NCI-H1048 (cell line): ENCODE data around the gene PNPLA5.
"Not testable (repeated sequence)": the region's sequence is repeated elsewhere in the genome, so short reads cannot be mapped to it uniquely, and the experiment has no call there.

Experiments
- DNase-seq: peaks from one replicate; lab custom pipeline; 2025; lab: John Stamatoyannopoulos, UW

PNPLA5 gene, protein sequence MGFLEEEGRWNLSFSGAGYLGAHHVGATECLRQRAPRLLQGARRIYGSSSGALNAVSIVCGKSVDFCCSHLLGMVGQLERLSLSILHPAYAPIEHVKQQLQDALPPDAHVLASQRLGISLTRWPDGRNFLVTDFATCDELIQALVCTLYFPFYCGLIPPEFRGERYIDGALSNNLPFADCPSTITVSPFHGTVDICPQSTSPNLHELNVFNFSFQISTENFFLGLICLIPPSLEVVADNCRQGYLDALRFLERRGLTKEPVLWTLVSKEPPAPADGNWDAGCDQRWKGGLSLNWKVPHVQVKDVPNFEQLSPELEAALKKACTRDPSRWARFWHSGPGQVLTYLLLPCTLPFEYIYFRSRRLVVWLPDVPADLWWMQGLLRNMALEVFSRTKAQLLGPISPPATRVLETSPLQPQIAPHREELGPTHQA

GRCh38 chr22:43891360-43892182, at the start of gene PNPLA5:
PNPLA5 (minus strand) TSS chr22:43892013; CDS start chr22:43891880, 133 bp downstream.
- DNase-seq = no peak

DNA sequence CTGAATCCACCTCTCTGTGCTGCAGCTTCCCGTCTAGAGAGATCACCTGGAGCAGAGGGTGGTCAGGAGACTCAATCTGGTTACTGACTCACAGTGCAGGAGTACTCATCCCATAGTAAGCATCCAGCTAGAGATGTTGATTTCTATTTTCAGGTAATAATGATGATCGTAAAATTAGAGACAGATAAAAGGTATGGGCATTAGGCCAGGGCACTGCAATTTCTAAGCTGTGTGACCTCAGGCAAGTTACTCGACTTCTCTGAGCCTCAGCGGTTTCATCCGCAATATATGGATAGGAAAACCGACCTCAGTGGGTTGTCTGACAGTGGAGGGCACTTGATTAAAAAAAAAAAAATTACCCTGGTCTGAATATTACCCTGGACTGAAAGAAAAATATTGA, 49.6 kb upstream of the PNPLA5 start:
- no peak for DNase-seq

- DNase-seq = no peak
Observed at GRCh38 chr22:43931771-43932170, 40.0 kb upstream of the PNPLA5 start.

- DNase-seq = no peak
Observed at GRCh38 chr22:43928908-43929307, 37.1 kb upstream of the PNPLA5 start.

DNA sequence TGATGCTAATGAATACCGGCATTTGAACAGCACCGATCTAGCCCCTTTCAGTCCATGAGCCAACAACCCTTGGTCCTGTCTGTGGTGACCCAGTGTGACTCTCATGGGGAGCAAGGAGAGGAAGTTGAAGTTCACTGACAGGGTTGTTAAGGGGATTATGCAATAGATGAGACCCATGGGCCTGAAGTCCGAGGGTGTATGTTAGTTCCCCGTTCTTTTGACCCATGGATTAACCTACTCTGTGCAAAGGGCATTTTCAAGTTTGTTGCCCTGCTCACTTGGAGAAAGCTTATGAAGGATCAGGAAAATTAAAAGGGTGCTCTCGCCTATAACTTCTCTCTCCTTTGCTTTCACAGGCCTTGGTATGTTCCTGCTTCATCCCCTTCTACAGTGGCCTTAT, 36.7 kb upstream of the PNPLA5 start:
- DNase-seq = no peak

- no peak for DNase-seq
Observed at GRCh38 chr22:43926349-43926710, 34.5 kb upstream of the PNPLA5 start.

DNA sequence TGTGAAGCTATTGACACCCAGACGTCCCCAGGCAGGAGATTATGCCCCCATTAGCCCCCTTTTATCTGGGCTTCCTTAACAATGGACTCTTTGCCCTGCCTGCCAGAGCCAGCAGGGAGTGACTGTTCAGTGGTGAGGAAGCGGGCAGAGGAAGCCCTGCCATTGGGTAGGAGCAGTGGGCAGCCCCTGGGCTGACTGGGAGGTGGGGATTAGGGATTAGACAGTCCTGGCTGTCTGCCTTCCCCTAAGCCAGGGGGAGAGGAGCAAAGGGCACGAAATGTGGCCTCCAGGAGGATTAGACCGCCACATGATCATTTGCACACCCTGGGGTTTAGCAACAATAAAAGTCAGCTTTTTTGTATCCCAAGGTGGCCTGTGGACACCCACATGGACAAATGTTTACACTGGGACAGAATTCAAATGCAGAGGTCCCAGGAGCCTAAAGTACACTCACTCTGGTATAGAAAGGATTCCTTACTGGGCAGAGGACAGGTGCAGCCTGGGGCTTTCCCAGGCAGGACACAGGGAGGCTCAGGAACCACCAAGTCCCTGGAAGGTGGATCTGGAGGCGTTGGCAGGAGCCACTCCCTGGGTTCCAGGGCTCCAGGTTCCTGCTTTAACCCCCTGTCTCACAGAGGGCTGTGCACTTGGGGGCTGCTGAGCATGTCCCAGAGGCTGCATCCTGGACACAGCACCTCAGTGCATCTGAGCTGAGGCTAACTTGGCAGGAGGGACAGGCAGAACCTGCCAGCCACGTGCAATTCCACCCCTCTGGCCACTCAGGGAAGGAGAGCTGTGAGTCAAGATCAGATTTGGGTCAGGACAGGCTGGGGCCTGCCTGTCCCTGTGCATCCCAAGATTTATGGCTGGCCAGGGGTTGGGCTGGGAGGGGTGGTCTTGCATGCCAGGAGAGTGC, 33.9 kb upstream of the PNPLA5 start:
- DNase-seq = no peak

GRCh38 chr22:43924877-43925276, 33.1 kb upstream of the PNPLA5 start:
- no peak for DNase-seq

- peak; percentile 54 for DNase-seq
Observed at GRCh38 chr22:43923631-43924464, 32.0 kb upstream of the PNPLA5 start, which contains the start of gene PNPLA3. PNPLA3 (plus strand) TSS chr22:43923805; CDS start chr22:43923912, 107 bp downstream.

GRCh38 chr22:43923191-43923590, 31.4 kb upstream of the PNPLA5 start:
- DNase-seq = no peak

DNA sequence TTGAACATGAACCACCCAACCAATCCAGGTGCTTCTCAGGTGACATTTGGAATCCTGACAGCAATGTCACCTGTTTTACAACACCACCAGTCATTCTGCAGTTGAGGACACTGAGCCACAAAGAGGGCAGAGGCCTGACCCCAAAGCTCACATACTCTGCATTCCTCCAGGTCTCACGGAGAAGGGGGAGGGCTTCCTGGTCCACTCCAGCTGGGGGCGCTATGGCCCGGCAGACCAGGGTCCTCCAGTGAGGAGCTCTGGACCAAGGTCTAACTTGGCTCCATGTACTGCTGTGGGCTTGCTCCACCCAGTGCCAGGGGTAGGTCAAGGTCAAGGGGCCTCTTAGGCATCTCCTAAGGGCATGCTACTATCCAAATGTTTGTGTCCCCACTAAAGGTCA, 30.3 kb upstream of the PNPLA5 start:
- DNase-seq = no peak

DNA sequence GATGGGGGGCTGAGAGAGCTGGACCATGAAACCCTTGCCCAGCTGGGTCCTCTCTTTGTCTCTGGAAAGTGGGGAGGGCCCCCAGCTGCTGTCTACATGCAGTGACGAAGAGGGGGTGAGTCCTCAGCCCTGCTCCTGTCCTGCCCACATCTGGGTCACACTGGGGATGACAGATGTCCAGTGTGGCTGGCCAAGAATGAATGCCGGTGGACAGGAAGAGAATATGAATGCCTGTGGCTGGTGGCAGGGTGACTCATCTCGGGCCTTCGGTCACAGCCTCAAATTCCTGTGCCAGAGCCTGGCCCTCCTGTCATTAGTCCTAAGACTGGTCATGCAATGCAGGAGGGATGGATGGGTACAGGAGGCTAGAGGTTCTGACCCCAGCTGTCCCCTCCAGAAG, 29.6 kb upstream of the PNPLA5 start:
- no peak for DNase-seq

- no peak for DNase-seq
Observed at GRCh38 chr22:43919106-43919973, 27.5 kb upstream of the PNPLA5 start.

DNA sequence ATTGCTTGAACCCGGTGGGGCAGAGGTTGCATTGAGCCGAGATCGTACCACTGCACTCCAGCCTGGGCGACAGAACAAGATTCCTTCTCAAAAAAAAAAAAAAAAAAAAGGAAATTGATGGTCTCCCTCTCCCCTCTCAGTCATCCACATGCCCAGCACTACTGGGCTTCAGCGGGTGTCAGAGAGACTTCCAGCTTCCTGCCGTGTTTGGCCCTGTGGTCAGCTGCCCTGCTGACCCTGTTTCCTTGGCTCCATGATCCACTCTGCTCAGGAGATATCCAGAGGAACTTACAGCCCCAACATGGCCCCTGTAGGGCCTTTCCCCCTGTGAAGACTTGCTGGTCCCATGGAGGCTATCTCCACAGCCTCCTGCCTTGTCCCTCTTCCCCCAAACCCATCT, 25.7 kb upstream of the PNPLA5 start:
- no peak for DNase-seq

- no peak for DNase-seq
Observed at GRCh38 chr22:43911351-43911750, 19.5 kb upstream of the PNPLA5 start.

- no peak for DNase-seq
Observed at GRCh38 chr22:43910178-43910695, 18.4 kb upstream of the PNPLA5 start.

DNA sequence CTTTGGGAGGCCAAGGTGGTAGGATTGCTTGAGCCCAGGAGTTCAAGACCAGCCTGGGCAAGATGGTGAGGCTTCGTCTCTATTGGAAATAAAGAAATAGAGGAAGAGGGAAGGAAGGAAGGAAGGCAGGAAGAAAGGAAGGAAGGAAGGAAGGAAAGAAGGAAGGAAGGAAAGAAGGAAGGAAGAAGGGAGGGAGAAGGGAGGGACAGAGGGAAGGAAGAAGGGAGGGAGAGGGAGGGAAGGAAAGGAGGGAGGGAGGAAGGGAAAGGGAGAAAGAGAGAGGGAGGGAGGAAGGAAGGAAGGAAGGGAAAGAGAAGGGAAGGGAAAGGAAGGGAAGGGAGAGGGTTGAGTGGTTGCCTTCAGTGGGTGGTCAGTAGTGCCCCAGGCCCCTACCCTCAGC, 17.9 kb upstream of the PNPLA5 start:
- DNase-seq = no peak

- DNase-seq = no peak
Observed at GRCh38 chr22:43905681-43906080, 13.9 kb upstream of the PNPLA5 start.

DNA sequence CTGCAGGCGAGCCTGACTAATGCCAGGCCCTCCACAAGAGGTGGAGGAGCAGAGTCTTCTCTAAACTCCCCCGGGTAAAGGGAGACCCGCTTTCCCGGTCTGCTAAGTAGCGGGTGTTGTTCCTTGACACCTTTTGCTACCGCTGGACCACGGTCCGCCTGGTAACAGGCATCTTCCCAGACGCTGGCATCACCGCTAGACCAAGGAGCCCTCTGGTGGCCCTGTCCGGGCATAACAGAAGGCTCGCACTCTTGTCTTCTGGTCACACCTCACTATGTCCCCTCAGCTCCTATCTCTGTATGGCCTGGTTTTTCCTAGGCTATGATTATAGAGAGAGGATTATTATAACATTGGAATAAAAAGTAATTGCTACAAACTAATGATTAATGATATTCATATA, 12.6 kb upstream of the PNPLA5 start:
- not testable (repeated sequence) for DNase-seq

- not testable (repeated sequence) for DNase-seq
Observed at GRCh38 chr22:43903033-43903432, 11.2 kb upstream of the PNPLA5 start.
